Osteocyte (in vitro differentiated cells): ENCODE results near the gene PREX1. TPM values are rescaled to one million over a fixed set of nuclear protein-coding genes. Genes with fewer than 3 reads are reported as not detected.

Experiments used
- DNase-seq: peaks from one replicate; pipeline ENCODE4 v3.0.0; 2021; ENCODE audit warnings: mixed read lengths; ENCODE audit not compliant: unreplicated experiment; ENCODE audit errors: extremely low spot score
- H3K27ac Mint-ChIP-seq: one replicate; pipeline ENCODE4 v1.8.0; 2021; ENCODE audit warnings: mild to moderate bottlenecking, mixed read lengths; ENCODE audit not compliant: unreplicated experiment
- H3K27me3 Mint-ChIP-seq: one replicate; pipeline ENCODE4 v1.8.0; 2021; ENCODE audit warnings: mixed read lengths; ENCODE audit not compliant: unreplicated experiment
- H3K36me3 Mint-ChIP-seq: one replicate; pipeline ENCODE4 v1.8.0; 2021; ENCODE audit warnings: mixed read lengths; ENCODE audit not compliant: unreplicated experiment
- H3K4me1 Mint-ChIP-seq: one replicate; pipeline ENCODE4 v1.8.0; 2021; ENCODE audit warnings: mixed read lengths; ENCODE audit not compliant: unreplicated experiment
- H3K4me3 Mint-ChIP-seq: one replicate; pipeline ENCODE4 v1.8.0; 2021; ENCODE audit warnings: mild to moderate bottlenecking, moderate library complexity, mixed read lengths; ENCODE audit not compliant: unreplicated experiment
- H3K9me3 Mint-ChIP-seq: one replicate; pipeline ENCODE4 v1.8.0; 2021; ENCODE audit warnings: mixed read lengths; ENCODE audit not compliant: unreplicated experiment
- total RNA-seq: library from RNA; stranded (reverse); gene quantifications from 2 replicates; pipeline ENCODE4 v1.2.1, GENCODE V29; 2021
- TF ChIP-seq, protein P1 (sequence below): fragments of 200-600 bp; sonication (generic); IDR thresholded peaks from 2 replicates; pipeline ENCODE4 v1.5.0; 2021; ENCODE audit warnings: antibody characterized with exemption, mild to moderate bottlenecking, moderate library complexity

PREX1 gene
- total RNA-seq, 1 donor from 2014 or later, result 24.2 TPM

DNA sequence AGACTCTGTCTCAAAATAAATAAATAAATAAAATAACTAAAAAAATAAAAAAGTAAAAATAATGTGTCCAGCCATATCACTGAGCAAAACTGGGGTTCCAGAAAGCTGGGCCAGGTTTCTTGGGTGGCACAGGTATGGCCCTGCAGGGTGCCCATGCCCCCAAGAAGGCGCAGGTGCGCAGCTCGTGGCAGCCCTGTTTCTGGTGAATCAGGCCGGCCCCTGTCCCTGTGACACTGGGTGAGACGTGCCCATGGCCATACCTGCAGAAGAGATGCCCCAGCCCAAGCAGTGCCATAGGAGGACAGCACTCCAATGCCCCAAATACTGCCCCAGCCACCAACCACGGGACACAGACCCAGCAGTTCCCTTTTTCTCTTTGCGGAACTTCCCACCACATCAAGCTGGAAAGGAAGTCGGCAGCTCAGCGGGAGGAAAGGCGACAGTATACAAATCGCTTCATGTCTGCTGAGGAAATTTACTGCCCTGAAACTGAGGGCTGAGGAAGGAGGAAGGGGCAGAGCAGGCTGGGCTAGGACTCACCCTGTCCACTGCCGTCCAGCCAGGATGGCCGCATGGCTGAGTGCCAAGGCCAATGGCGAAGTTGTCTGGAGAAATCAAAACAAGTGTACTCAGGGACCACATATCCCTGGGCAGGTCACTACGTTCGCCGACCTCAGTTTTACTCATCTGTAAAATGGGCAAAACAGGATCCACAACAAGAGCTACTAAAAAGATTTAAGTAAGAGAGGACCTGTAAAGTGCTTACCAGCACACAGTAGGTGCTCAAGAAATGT is 55.4 kb downstream of the PREX1 start:
- Mint-ChIP-seq H3K27me3 (no peaks in the 10 kb centered on the region), H3K27ac (no peak overlapping the region), H3K4me3 (no peak overlapping the region), H3K36me3 (no peaks in the 10 kb centered on the region), H3K9me3 (no peaks in the 10 kb centered on the region), H3K4me1 (peaks cover 3% of the 10 kb centered on the region)
- DNase-seq, result no peak
- TF ChIP-seq, protein P1, sequence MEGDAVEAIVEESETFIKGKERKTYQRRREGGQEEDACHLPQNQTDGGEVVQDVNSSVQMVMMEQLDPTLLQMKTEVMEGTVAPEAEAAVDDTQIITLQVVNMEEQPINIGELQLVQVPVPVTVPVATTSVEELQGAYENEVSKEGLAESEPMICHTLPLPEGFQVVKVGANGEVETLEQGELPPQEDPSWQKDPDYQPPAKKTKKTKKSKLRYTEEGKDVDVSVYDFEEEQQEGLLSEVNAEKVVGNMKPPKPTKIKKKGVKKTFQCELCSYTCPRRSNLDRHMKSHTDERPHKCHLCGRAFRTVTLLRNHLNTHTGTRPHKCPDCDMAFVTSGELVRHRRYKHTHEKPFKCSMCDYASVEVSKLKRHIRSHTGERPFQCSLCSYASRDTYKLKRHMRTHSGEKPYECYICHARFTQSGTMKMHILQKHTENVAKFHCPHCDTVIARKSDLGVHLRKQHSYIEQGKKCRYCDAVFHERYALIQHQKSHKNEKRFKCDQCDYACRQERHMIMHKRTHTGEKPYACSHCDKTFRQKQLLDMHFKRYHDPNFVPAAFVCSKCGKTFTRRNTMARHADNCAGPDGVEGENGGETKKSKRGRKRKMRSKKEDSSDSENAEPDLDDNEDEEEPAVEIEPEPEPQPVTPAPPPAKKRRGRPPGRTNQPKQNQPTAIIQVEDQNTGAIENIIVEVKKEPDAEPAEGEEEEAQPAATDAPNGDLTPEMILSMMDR, result no peak

DNA sequence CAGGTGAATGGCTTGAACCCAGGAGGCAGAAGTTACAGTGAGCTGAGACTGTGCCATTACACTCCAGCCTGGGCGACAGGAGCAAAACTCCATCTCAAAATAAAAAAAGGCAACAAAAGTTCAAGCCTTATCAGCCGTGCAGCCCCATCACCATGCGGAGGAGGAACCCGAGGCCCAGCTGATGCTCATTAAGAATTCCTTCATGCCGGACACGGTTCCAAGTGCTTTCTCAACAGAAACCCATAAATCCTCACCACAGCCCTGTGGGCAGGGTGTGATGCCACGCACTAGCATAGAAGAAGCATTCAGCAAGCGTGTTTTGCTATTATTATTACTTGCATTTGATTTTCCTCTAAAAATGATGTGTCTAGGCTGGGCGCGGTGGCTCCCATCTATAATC is 56.3 kb downstream of the PREX1 start:
- no peak for DNase-seq
- TF ChIP-seq, protein P1, result no peak
- H3K4me1 Mint-ChIP-seq, result peaks cover 2% of the 10 kb centered on the region
- H3K27me3 Mint-ChIP-seq, result no peaks in the 10 kb centered on the region
- H3K9me3 Mint-ChIP-seq, result no peaks in the 10 kb centered on the region
- no peak overlapping the region for H3K4me3 Mint-ChIP-seq
- no peak overlapping the region for H3K27ac Mint-ChIP-seq
- no peaks in the 10 kb centered on the region for H3K36me3 Mint-ChIP-seq

DNA sequence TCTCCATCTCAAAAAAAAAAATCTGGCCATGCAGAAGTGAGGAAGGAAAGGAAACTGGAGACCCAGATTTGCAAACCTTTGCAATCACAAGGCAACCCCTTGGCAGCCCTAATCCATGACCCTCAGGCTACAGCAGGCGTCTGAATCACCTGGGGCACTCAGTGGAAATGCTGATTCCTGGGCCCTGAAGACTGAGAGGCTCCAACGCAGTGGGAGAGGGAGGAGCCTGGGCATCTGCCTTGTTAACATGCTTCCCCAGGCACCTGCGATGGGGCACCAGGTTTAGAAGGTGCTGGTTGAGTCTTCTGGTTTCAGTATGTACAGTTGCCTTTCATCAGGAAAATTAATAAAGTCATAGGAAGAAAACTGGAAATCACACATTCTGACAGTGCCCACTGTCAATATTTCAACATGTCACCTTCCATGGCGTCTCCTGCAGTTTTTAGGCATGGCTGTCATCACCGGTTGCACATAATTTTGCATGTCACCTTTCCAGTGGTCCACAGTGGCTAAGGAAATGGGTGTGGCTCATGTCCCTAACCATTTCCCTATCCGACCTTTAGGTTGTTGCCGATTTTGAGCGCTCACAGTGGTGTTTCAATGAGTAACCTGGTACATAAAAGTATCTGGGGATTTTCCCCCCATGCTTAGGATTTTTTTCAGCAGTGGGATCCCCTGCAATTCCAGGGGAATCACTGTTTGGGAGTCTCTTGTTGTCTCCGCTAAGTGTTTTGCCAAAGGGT is 56.9 kb downstream of the PREX1 start:
- Mint-ChIP-seq H3K9me3 (no peaks in the 10 kb centered on the region), H3K27ac (no peak overlapping the region), H3K27me3 (no peaks in the 10 kb centered on the region), H3K4me3 (no peak overlapping the region), H3K36me3 (no peaks in the 10 kb centered on the region), H3K4me1 (no peaks in the 10 kb centered on the region)
- TF ChIP-seq, protein P1, result no peak
- DNase-seq, result no peak

DNA sequence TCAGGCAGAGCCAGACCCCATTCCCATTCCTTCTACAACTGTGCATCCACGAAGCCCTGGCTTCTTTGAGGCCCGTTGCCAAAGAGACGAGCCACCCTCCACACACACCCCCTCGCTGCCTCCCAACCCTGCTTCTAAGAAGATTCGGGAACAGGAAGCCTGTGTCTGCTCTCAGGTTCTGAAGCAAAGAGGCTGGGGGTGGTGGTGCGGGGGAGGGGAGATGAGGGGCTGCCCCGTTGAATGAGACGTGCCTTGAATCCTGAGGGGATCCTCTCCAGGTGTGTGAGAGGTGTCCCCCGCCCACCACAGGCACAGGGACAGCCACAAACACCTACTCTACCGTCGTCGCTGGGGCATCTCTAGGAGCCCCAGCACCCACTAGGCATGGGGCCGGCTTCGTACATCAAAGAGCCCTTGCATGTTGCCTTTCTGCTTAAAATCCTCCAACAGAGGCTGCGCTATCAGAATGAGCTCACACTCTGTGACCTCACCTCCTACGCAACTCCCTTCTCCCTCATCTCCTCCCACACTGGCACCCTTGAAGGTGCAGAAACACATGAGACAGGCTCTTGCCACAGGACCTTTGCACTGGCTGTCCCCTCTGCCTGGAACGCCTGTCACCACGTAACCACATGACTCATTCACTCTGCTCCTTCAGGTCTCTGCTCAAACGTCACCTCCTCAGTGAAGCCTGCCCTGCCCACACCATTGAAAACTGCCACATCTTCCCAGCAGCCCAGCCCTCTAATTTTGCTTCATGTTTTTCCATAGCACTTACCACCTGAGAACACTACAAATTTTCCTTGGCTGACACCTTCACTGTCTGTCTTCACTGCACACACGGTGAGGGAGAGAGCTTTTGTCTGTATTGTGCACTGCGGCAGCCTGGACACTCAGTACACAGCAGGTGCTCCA is 58.5 kb downstream of the PREX1 start:
- H3K9me3 Mint-ChIP-seq, result no peaks in the 10 kb centered on the region
- no peak for DNase-seq
- H3K27me3 Mint-ChIP-seq, result no peaks in the 10 kb centered on the region
- H3K36me3 Mint-ChIP-seq, result no peaks in the 10 kb centered on the region
- TF ChIP-seq, protein P1, result no peak
- H3K4me3 Mint-ChIP-seq, result no peak overlapping the region
- H3K4me1 Mint-ChIP-seq, result no peaks in the 10 kb centered on the region
- H3K27ac Mint-ChIP-seq, result no peak overlapping the region
